ENCODE measurements around the gene WNT9B.

GRCh38 chr17:46854515-46854914 lies 3.1 kb downstream of the WNT9B start:
- TF ChIP-seq CTCF (IDR thresholded peaks at IDR 0.05; ENCODE audit: insufficient read depth, low read length, poor library complexity, severe bottlenecking) = no peak
- TF ChIP-seq EZH2phosphoT487 (conservative IDR thresholded peaks at IDR 0.05; ENCODE audit: low read length) = no peak
